Stimulated activated CD4-positive, alpha-beta T cell treated with anti-CD3 and anti-CD28 coated beads, Interleukin-1b, Interleukin-23, amount 100 ng/mL, for 24 hours (primary cell): ENCODE data around the gene DHFR2.
"Not testable (repeated sequence)": the region's sequence is repeated elsewhere in the genome, so short reads cannot be mapped to it uniquely, and the experiment has no call there.

Experiments
- DNase-seq, 4 experiments: peaks; one replicate each; pipeline ENCODE4 v3.0.0-alpha.2; 2020; ENCODE audit warnings: low read depth in 4 of 4, low spot score in 1 of 4

DHFR2 gene

GRCh38 chr3:94062513-94063404, at the start of gene DHFR2, which contains the start of gene NSUN3:
Gene DHFR2, minus strand, starts transcription at chr3:94062916. Its CDS starts 1,405 bp downstream, at chr3:94061511.
Gene NSUN3, plus strand, starts transcription at chr3:94063061. Its CDS starts 66 bp downstream, at chr3:94063127.
- peak; percentile 53 to 72 (median 60) for DNase-seq

- no peak for DNase-seq
Observed at GRCh38 chr3:94110854-94111253, 48.1 kb upstream of the DHFR2 start.

- not testable (repeated sequence) for DNase-seq
Observed at GRCh38 chr3:94110232-94110631, 47.5 kb upstream of the DHFR2 start.

- DNase-seq, result no peak
Observed at GRCh38 chr3:94106268-94106667, 43.6 kb upstream of the DHFR2 start.

- no peak for DNase-seq
Observed at GRCh38 chr3:94101860-94102259, 39.1 kb upstream of the DHFR2 start.

GRCh38 chr3:94099311-94099710, 36.6 kb upstream of the DHFR2 start:
- DNase-seq, result no peak

GRCh38 chr3:94098452-94098851, 35.7 kb upstream of the DHFR2 start:
- no peak for DNase-seq

GRCh38 chr3:94095111-94095510, 32.4 kb upstream of the DHFR2 start:
- DNase-seq, result no peak

GRCh38 chr3:94093151-94093550, 30.4 kb upstream of the DHFR2 start:
- no peak for DNase-seq

- DNase-seq, result no peak
Observed at GRCh38 chr3:94092086-94092485, 29.4 kb upstream of the DHFR2 start.

GRCh38 chr3:94089126-94089525, 26.4 kb upstream of the DHFR2 start:
- DNase-seq, result no peak

- no peak for DNase-seq
Observed at GRCh38 chr3:94083261-94083660, 20.5 kb upstream of the DHFR2 start.

- DNase-seq, result no peak
Observed at GRCh38 chr3:94082391-94082937, 19.7 kb upstream of the DHFR2 start.

- DNase-seq, result no peak
Observed at GRCh38 chr3:94081884-94082283, 19.2 kb upstream of the DHFR2 start.

GRCh38 chr3:94080552-94080951, 17.8 kb upstream of the DHFR2 start:
- not testable (repeated sequence) for DNase-seq

- no peak for DNase-seq
Observed at GRCh38 chr3:94076055-94076454, 13.3 kb upstream of the DHFR2 start.

GRCh38 chr3:94071713-94072284, 9.1 kb upstream of the DHFR2 start:
- no peak for DNase-seq

- DNase-seq, result no peak
Observed at GRCh38 chr3:94070341-94070911, 7.7 kb upstream of the DHFR2 start.

GRCh38 chr3:94069194-94069813, 6.6 kb upstream of the DHFR2 start:
- no peak for DNase-seq

- DNase-seq, result no peak
Observed at GRCh38 chr3:94066506-94067500, 4.1 kb upstream of the DHFR2 start.
